Right lobe of liver (tissue), 4 donors: Measurements from ENCODE around the gene SMIM36.
"Not testable (repeated sequence)": the region's sequence is repeated elsewhere in the genome, so short reads cannot be mapped to it uniquely, and the experiment has no call there.

Experiments
- POLR2A ChIP-seq: fragments of 450-650 bp; IDR thresholded peaks from one replicate; pipeline ENCODE4 v1.6.1; 2017; ENCODE audit warnings: antibody characterized with exemption, mild to moderate bottlenecking
- TF ChIP-seq, protein P1 (sequence below), 4 donors: fragments of 200-600 bp in 3 of 4; fragments of 450-650 bp in 1 of 4; IDR thresholded peaks; one replicate each; pipeline versions ENCODE4 v1.5.1 to v1.8.0; 2016 to 2022; ENCODE audit warnings: antibody characterized with exemption in 4 of 4, mild to moderate bottlenecking in 2 of 4
- donor health status: DM: no; HTN: no; CAD: no.
- donor health status: DM: no; HTN: no; CAD: no.
- donor health status: DM: no; HTN: yes; CAD: no.

- TF ChIP-seq, protein P1, sequence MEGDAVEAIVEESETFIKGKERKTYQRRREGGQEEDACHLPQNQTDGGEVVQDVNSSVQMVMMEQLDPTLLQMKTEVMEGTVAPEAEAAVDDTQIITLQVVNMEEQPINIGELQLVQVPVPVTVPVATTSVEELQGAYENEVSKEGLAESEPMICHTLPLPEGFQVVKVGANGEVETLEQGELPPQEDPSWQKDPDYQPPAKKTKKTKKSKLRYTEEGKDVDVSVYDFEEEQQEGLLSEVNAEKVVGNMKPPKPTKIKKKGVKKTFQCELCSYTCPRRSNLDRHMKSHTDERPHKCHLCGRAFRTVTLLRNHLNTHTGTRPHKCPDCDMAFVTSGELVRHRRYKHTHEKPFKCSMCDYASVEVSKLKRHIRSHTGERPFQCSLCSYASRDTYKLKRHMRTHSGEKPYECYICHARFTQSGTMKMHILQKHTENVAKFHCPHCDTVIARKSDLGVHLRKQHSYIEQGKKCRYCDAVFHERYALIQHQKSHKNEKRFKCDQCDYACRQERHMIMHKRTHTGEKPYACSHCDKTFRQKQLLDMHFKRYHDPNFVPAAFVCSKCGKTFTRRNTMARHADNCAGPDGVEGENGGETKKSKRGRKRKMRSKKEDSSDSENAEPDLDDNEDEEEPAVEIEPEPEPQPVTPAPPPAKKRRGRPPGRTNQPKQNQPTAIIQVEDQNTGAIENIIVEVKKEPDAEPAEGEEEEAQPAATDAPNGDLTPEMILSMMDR (IDR thresholded peaks at IDR 0.05) = not testable (repeated sequence)
- not testable (repeated sequence) for TF ChIP-seq POLR2A
Measured at GRCh38 chr17:55465771-55466170, 45.5 kb downstream of the SMIM36 start.
